DOHH2 (cell line): Measurements from ENCODE around the gene RALGAPB.

Experiments
- EZH2phosphoT487 ChIP-seq: fragments of 200-600 bp; sonication (generic); IDR thresholded peaks from 2 replicates; pipeline ENCODE4 v1.6.1; 2017; ENCODE audit warnings: borderline replicate concordance, mild to moderate bottlenecking, antibody characterized with exemption, low read length, moderate library complexity, mixed read lengths
- TF ChIP-seq, protein P1 (sequence below): fragments of 200-600 bp; sonication (generic); IDR thresholded peaks from one replicate; pipeline ENCODE4 v1.5.1; 2014; ENCODE audit warnings: antibody characterized with exemption, mild to moderate bottlenecking, low read depth, low read length; ENCODE audit not compliant: poor library complexity, severe bottlenecking

DNA sequence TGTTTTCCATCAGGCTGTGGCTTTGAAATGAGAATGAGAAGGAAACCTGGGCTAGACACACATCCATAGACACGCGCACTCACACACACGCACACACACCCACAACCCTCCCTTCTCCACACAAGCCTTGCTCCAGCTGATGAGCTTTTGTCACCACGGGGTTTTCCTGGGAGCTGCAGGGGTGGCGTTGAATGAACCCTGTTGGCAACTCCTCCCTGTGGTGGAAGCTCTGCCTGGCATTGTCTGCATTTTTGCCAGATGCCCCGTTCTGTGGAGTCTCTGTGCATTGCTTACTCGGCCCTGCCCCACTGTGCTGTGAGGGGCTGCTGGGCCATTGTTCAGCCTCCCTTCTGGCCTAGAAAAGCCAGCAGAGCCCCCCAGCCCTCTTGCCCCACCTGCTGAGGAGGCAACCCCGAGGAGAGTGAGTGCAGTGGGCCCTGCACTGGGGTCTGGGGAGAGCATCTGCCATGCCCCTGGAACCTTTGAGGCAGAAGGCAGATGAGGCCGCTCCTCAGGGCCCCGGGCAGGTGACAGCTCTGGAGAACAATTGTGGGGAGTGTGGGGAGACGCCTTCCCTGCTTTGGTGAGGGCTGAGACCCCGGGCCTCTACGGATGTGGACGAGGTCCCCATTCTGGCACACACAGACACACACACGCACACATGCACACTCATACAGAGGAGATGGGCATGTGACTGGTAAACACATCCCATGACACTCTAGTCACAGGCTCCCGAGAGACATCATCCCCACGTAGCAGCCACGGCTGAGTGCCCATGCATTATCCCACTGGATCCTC, 118.2 kb downstream of the RALGAPB start:
- TF ChIP-seq, protein P1, sequence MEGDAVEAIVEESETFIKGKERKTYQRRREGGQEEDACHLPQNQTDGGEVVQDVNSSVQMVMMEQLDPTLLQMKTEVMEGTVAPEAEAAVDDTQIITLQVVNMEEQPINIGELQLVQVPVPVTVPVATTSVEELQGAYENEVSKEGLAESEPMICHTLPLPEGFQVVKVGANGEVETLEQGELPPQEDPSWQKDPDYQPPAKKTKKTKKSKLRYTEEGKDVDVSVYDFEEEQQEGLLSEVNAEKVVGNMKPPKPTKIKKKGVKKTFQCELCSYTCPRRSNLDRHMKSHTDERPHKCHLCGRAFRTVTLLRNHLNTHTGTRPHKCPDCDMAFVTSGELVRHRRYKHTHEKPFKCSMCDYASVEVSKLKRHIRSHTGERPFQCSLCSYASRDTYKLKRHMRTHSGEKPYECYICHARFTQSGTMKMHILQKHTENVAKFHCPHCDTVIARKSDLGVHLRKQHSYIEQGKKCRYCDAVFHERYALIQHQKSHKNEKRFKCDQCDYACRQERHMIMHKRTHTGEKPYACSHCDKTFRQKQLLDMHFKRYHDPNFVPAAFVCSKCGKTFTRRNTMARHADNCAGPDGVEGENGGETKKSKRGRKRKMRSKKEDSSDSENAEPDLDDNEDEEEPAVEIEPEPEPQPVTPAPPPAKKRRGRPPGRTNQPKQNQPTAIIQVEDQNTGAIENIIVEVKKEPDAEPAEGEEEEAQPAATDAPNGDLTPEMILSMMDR = no peak
- TF ChIP-seq EZH2phosphoT487 = no peak
